VCaP (cell line): ENCODE measurements around the gene PSTPIP1.

Source experiments
- H3K27ac ChIP-seq: fragments of 450-650 bp; 2 replicates; pipeline ENCODE4 v1.5.1; 2017
- CTCF ChIP-seq: fragments of 450-650 bp; conservative IDR thresholded peaks from 2 replicates; pipeline ENCODE4 v1.5.1; 2017; ENCODE audit warnings: mild to moderate bottlenecking, moderate library complexity

PSTPIP1 gene

DNA sequence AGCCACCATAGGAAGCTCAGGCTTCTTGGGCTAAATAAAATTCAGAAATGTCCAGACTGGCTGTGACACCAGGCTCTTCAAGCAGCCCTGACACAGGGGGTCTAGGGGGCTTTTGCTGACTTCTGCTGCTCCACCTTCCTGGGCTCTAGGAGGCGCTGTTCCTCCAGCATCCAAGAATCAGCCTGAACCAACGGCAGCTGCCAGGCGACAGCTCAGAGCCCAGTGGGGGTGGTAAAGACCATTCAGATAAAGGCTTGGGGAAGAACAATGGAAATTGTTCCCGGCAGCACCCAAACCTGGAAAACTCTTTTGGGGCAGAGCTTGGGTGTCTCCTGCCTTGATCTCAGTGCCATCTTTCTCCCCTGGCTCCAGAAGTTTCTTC is 21.6 kb upstream of the PSTPIP1 start:
- no peak overlapping the region for H3K27ac ChIP-seq
- no peak; the same call in 1 of the 2 replicates for TF ChIP-seq CTCF

- no peak for TF ChIP-seq CTCF
- H3K27ac ChIP-seq: no peak overlapping the region
Observed at GRCh38 chr15:76973906-76974305, 21.0 kb upstream of the PSTPIP1 start.

- no peak for TF ChIP-seq CTCF
- no peak overlapping the region for H3K27ac ChIP-seq
Observed at GRCh38 chr15:76974456-76975036, 20.4 kb upstream of the PSTPIP1 start.

GRCh38 chr15:76976141-76976540 is 18.8 kb upstream of the PSTPIP1 start:
- H3K27ac ChIP-seq: no peak overlapping the region; the same call in 1 of the 2 replicates
- no peak for TF ChIP-seq CTCF

- TF ChIP-seq CTCF: no peak
- H3K27ac ChIP-seq: no peak overlapping the region
Observed at GRCh38 chr15:76976572-76977270, 18.2 kb upstream of the PSTPIP1 start.

- no peak overlapping the region for H3K27ac ChIP-seq
- TF ChIP-seq CTCF: no peak
Observed at GRCh38 chr15:76978522-76979330, 16.2 kb upstream of the PSTPIP1 start.

- TF ChIP-seq CTCF: no peak
- H3K27ac ChIP-seq: no peak overlapping the region
Observed at GRCh38 chr15:76979331-76979925, 15.5 kb upstream of the PSTPIP1 start.
